Eye (tissue), 1 donor: ENCODE measurements around the gene SERPINB8.

Source experiments
- DNase-seq: peaks from one replicate; pipeline ENCODE4 v3.0.0-alpha.2; 2015

Gene SERPINB8

DNA sequence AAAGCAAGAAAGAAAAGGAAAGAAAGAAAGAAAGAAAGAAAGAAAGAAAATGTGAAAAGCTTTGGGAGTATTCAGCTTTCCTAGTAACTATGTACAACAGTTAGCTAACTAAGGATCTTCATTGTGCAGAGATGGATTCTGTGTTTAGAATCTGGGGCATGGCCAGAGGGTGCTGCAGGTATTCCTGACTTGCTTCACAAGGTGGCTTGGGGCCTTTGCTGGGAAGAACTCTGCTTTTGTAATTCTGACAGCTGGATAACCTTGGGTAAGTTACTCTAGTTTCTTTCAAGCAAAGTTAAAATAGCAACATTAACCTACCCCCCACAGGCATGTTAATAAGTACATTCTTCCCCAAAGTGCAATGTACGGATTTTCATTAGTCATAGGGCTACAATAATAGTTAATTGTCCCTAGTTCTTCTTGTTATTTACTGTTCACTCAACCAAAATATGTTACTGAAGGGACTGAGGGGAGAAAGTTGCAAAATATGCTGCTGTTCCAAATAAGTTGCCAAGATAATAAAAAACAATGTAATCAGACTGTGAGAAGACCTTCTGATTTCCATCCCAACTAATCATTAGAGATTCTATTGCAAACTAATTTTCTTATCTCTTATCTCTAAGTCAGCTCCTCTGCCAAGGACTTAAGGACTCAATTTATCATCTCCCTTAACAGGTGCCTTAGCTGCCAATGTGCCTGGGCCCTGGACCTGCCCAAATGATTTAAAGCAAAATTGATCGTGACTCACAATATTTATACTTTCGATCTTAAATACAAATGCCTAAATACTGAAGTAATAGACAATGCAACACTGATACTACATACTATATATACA is 50.3 kb downstream of the SERPINB8 start:
- no peak for DNase-seq

DNA sequence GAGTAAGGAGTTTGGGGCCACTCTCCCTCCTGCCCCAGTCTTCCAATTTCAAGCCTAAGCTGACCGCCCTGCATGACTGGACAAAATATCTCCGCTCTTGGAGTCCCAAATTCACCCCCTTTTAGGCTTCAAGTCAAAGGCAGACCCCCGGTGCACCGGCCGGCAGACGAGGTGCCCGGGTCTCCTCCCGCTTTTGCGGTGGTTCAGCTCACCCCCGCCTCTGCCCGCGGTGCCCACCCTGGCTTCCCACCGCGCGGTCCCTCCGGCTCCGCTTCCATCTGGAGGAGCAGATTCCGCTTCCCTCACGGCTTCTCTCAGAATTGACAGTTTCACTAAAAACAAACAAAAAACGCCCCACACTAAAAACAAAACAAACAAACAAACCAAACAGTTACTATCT is 56.5 kb downstream of the SERPINB8 start:
- DNase-seq, result no peak

GRCh38 chr18:64027931-64028695 is 58.2 kb downstream of the SERPINB8 start:
- no peak for DNase-seq

DNA sequence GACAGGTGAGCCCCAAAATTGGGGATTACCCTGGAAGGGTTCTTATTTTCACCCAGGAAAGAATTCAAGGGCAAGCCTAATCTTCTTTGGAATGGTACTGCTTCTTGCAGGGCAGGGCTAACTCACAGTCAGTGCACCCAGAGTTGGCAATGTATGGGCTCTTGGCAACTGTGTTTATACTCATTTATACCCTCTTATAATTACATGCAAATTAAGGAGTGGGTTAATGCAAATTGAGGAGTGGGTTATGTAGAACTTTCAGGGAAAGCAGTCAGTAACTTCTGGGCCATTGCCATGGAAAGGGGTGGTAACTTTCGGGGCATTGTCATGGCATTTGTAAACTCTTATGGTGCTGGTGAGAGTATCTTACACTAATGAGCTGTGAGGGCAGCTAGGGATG is 59.2 kb downstream of the SERPINB8 start:
- DNase-seq, result no peak

DNA sequence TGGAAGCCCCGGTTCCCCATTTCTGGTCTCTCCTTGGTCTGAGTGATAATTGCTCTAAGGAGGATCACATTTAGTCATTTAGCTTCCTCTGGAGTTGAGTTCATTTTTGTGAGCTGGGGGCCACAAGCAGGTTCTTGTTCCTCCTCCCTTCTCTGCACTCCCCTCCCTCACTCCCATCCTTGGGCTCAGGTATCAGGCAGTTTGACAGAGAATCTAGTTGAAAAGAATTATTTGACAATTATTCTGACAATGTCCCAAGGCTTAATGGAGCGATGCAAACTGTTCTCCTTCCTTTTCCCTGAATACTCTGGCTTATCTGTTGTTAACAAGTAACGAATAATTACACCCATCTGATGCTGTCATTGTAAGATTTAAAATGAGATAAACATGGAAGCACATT is 61.5 kb downstream of the SERPINB8 start:
- no peak for DNase-seq

DNA sequence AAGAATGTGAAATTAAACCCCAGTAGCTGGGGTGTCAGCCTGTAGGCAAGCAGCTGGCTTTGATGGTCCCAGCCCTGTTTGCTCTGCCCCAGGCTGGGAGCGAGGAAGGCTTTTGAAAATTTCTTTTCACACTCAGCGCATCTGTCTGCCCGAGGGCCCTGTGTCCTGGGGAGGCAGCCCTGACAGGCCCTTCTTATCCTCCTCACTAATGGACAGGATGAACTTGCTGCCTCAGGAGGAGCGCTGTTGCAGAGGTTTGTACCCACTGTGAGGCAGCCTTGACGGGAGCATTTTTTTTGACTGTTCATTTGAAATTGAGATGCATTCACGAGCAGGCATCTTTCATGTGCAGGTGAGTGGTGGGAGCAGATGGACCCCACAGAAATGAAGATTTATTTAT is 62.4 kb downstream of the SERPINB8 start:
- peak; percentile 61 for DNase-seq

- peak; percentile 83 for DNase-seq
Observed at GRCh38 chr18:64037812-64038414, 68.0 kb downstream of the SERPINB8 start.
